ENCODE data around the gene CDH12.

Gene CDH12

GRCh38 chr5:22541037-22541436, 312.1 kb downstream of the CDH12 start:
- TF ChIP-seq FOXP2 (optimal IDR thresholded peaks at IDR 0.05; ENCODE audit: borderline replicate concordance, extremely low read depth, extremely low read length, insufficient read depth) (no peak), SIN3A (IDR thresholded peaks at IDR 0.05; ENCODE audit: borderline replicate concordance, insufficient read depth, low read length) (no peak), POLR2AphosphoS5 (IDR thresholded peaks at IDR 0.05; ENCODE audit: low read depth, low read length) (no peak), TAF1 (IDR thresholded peaks at IDR 0.05; ENCODE audit: borderline replicate concordance, insufficient read depth, low read length) (no peak)
- TF ChIP-seq, protein P1, sequence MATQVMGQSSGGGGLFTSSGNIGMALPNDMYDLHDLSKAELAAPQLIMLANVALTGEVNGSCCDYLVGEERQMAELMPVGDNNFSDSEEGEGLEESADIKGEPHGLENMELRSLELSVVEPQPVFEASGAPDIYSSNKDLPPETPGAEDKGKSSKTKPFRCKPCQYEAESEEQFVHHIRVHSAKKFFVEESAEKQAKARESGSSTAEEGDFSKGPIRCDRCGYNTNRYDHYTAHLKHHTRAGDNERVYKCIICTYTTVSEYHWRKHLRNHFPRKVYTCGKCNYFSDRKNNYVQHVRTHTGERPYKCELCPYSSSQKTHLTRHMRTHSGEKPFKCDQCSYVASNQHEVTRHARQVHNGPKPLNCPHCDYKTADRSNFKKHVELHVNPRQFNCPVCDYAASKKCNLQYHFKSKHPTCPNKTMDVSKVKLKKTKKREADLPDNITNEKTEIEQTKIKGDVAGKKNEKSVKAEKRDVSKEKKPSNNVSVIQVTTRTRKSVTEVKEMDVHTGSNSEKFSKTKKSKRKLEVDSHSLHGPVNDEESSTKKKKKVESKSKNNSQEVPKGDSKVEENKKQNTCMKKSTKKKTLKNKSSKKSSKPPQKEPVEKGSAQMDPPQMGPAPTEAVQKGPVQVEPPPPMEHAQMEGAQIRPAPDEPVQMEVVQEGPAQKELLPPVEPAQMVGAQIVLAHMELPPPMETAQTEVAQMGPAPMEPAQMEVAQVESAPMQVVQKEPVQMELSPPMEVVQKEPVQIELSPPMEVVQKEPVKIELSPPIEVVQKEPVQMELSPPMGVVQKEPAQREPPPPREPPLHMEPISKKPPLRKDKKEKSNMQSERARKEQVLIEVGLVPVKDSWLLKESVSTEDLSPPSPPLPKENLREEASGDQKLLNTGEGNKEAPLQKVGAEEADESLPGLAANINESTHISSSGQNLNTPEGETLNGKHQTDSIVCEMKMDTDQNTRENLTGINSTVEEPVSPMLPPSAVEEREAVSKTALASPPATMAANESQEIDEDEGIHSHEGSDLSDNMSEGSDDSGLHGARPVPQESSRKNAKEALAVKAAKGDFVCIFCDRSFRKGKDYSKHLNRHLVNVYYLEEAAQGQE (IDR thresholded peaks at IDR 0.05; ENCODE audit: insufficient read depth in 1 of 2, low read depth in 2 of 2, low read length in 2 of 2), result no peak

DNA sequence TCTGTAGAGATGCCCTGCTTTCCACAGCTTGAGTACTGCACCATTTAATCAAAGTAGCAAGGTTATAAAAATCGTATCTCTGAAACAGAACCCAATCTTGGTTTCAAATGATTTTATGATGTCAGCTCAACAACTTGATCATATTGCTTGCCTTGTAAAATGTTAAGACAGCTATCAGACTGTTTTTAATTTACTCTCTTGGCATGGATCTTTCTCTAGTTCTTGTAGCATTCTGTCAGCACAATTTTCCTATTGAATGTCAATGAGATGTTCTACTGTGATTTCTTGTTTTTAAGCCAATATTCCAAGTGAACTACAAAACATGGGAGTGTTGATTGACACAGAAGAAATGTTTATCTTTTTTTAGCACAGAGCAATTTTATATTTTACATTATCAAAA, 313.4 kb downstream of the CDH12 start:
- TF ChIP-seq TAF1 (IDR thresholded peaks at IDR 0.05; ENCODE audit: borderline replicate concordance, insufficient read depth, low read length), result no peak
- no peak for TF ChIP-seq FOXP2 (optimal IDR thresholded peaks at IDR 0.05; ENCODE audit: borderline replicate concordance, extremely low read depth, extremely low read length, insufficient read depth)
- TF ChIP-seq POLR2AphosphoS5 (IDR thresholded peaks at IDR 0.05; ENCODE audit: low read depth, low read length), result no peak
- TF ChIP-seq SIN3A (IDR thresholded peaks at IDR 0.05; ENCODE audit: borderline replicate concordance, insufficient read depth, low read length), result no peak
- TF ChIP-seq, protein P1 (IDR thresholded peaks at IDR 0.05; ENCODE audit: insufficient read depth in 1 of 2, low read depth in 2 of 2, low read length in 2 of 2), result no peak

GRCh38 chr5:22531986-22532385, 321.2 kb downstream of the CDH12 start:
- TF ChIP-seq FOXP2 (optimal IDR thresholded peaks at IDR 0.05; ENCODE audit: borderline replicate concordance, extremely low read depth, extremely low read length, insufficient read depth), result no peak
- no peak for TF ChIP-seq POLR2AphosphoS5 (IDR thresholded peaks at IDR 0.05; ENCODE audit: low read depth, low read length)
- TF ChIP-seq, protein P1 (IDR thresholded peaks at IDR 0.05; ENCODE audit: insufficient read depth in 1 of 2, low read depth in 2 of 2, low read length in 2 of 2), result no peak
- no peak for TF ChIP-seq SIN3A (IDR thresholded peaks at IDR 0.05; ENCODE audit: borderline replicate concordance, insufficient read depth, low read length)
- no peak for TF ChIP-seq TAF1 (IDR thresholded peaks at IDR 0.05; ENCODE audit: borderline replicate concordance, insufficient read depth, low read length)

DNA sequence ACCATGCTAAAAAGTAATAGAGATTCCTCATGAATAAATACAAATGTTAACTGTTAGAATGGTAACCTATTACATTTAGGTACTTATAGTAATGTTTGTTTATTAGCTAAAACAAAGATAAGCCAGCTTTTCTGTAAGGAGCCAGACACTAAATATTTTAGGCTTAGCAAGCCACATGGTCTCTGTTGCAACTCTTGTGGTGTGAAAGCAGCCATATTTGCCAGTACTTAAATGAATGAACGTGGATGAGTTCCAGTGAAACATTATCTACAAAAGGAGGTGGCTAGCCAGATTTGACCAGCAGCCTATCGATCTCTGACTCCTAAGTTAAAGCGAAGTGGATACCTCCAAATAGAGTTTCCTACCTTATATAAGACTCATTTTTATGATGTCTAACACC, 331.6 kb downstream of the CDH12 start:
- TF ChIP-seq, protein P1 (IDR thresholded peaks at IDR 0.05; ENCODE audit: insufficient read depth in 1 of 2, low read depth in 2 of 2, low read length in 2 of 2), result no peak
- no peak for TF ChIP-seq SIN3A (IDR thresholded peaks at IDR 0.05; ENCODE audit: borderline replicate concordance, insufficient read depth, low read length)
- TF ChIP-seq TAF1 (IDR thresholded peaks at IDR 0.05; ENCODE audit: borderline replicate concordance, insufficient read depth, low read length), result no peak
- TF ChIP-seq FOXP2 (optimal IDR thresholded peaks at IDR 0.05; ENCODE audit: borderline replicate concordance, extremely low read depth, extremely low read length, insufficient read depth), result no peak
- no peak for TF ChIP-seq POLR2AphosphoS5 (IDR thresholded peaks at IDR 0.05; ENCODE audit: low read depth, low read length)

DNA sequence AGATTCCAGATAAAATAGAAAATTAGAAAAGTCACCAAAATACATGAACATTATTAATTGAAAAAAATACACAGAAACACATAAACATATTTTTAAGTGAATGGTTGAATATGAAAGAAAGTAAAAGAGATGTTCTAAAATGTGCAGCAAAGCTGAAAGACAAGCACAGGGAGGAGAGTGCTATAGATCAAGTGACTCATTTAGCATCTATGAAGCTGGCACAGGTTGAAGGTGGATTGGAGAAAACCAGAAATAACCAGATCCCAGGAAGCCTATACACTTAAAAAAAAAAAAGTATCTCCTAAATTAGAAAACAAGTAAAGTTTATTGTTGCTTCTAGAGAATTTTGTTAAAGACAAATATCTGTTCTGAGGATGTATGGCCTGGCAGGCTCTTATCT, 338.9 kb downstream of the CDH12 start:
- TF ChIP-seq, protein P1 (IDR thresholded peaks at IDR 0.05; ENCODE audit: insufficient read depth in 1 of 2, low read depth in 2 of 2, low read length in 2 of 2), result no peak
- no peak for TF ChIP-seq TAF1 (IDR thresholded peaks at IDR 0.05; ENCODE audit: borderline replicate concordance, insufficient read depth, low read length)
- no peak for TF ChIP-seq SIN3A (IDR thresholded peaks at IDR 0.05; ENCODE audit: borderline replicate concordance, insufficient read depth, low read length)
- no peak for TF ChIP-seq POLR2AphosphoS5 (IDR thresholded peaks at IDR 0.05; ENCODE audit: low read depth, low read length)
- no peak for TF ChIP-seq FOXP2 (optimal IDR thresholded peaks at IDR 0.05; ENCODE audit: borderline replicate concordance, extremely low read depth, extremely low read length, insufficient read depth)

Measured in PFSK-1 (cell line).